ENCODE measurements around the gene PDZRN3. TPM values are rescaled to one million over a fixed set of nuclear protein-coding genes. Genes with fewer than 3 reads are reported as not detected.

The PDZRN3 gene
- total and polyA plus RNA-seq, 10 donors: 1.5 to 5.5 (median 2.8) TPM

DNA sequence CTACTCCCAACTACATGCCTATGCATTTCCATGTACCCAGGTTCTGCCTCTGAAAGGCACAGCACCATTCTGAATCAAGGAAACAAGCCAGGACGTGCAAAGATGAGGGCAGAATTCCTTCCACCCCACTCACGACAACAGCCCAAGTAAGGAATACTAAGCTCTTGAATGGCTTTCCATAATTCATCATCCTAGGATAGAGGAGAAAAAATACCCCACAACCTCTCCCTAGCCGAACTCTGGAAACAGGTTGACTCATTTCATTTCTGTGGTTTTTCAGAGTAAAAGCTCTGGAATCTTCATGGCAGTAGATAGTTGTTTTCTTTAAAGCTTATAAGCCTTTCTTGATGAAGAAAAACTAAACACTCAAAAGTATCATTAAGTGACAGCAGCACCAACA, 77.8 kb downstream of the PDZRN3 start:
- intact Hi-C loops (cut with DNase I; ENCODE audit: low total_unique reads): no loop called here
- WGBS, 5 donors: 68 to 79% (median 72%) methylated on average over 3 of the region's 3 CpGs
- Histone ChIP-seq H3K4me1 (no peaks in the 10 kb centered on the region), H3K27me3 (replicated peaks in 1 of 7) (no peaks in the 10 kb centered on the region), H3K27ac (peak overlapping the region in 1 of 8 donors; percentile 2), H3K36me3 (no peaks in the 10 kb centered on the region), H3K9me3 (no peaks in the 10 kb centered on the region), H3K4me3 (no peak overlapping the region)
- no peak for DNase-seq
- TF ChIP-seq POLR2AphosphoS5 (IDR thresholded peaks at IDR 0.05): no peak
- no peak for TF ChIP-seq POLR2A (IDR thresholded peaks at IDR 0.05)
- TF ChIP-seq, protein P1, sequence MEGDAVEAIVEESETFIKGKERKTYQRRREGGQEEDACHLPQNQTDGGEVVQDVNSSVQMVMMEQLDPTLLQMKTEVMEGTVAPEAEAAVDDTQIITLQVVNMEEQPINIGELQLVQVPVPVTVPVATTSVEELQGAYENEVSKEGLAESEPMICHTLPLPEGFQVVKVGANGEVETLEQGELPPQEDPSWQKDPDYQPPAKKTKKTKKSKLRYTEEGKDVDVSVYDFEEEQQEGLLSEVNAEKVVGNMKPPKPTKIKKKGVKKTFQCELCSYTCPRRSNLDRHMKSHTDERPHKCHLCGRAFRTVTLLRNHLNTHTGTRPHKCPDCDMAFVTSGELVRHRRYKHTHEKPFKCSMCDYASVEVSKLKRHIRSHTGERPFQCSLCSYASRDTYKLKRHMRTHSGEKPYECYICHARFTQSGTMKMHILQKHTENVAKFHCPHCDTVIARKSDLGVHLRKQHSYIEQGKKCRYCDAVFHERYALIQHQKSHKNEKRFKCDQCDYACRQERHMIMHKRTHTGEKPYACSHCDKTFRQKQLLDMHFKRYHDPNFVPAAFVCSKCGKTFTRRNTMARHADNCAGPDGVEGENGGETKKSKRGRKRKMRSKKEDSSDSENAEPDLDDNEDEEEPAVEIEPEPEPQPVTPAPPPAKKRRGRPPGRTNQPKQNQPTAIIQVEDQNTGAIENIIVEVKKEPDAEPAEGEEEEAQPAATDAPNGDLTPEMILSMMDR (IDR thresholded peaks at IDR 0.05 in 8 of 11, conservative IDR thresholded peaks at IDR 0.05 in 3 of 11): no peak

DNA sequence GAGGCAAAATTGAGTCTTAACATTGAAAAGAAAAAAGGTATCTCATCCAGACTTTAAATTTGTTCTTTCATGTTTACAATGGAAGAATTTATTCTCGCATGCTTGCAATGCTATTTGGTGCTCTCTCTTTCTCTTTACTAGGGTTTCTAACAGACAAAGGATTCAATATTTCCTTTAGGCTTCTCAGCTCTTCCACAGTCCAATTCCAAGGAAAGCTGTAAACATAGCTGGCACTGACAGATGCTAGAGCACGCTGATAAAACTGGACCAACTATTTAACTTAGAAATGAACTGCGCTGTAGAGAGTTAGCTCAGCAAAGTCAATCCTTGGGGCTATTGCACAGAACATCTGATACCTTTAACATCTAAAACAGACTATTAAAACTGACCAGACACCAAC, 81.3 kb downstream of the PDZRN3 start:
- Histone ChIP-seq H3K27me3 (replicated peaks in 1 of 7) (no peaks in the 10 kb centered on the region), H3K4me1 (no peaks in the 10 kb centered on the region), H3K27ac (no peak overlapping the region), H3K36me3 (no peaks in the 10 kb centered on the region), H3K4me3 (no peak overlapping the region), H3K9me3 (no peaks in the 10 kb centered on the region)
- no peak for DNase-seq
- intact Hi-C loops (cut with DNase I; ENCODE audit: low total_unique reads): no loop called here
- WGBS, 5 donors: 81 to 92% (median 87%) methylated on average over 3 of the region's 3 CpGs
- no peak for TF ChIP-seq POLR2A (IDR thresholded peaks at IDR 0.05)
- TF ChIP-seq, protein P1 (IDR thresholded peaks at IDR 0.05 in 8 of 11, conservative IDR thresholded peaks at IDR 0.05 in 3 of 11): no peak
- no peak for TF ChIP-seq POLR2AphosphoS5 (IDR thresholded peaks at IDR 0.05)

DNA sequence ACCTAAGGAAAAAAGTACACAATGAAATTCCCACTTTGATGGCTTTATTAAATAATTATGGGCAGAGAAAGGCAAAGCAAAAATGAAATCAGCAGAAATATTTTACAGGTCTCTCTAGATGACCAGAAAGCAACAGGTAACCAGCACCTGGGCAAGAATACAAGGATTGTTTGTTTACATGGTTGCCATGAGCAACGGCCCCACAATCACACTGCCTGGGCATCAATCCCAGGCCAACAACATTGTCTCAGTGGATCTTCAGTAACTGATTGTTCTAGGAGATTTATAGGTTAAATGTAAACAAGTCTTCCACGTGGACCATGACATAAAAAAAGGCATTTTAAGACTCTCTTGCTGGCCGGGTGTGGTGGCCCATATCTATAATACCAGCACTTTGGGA, 82.6 kb downstream of the PDZRN3 start:
- Histone ChIP-seq H3K4me1 (no peaks in the 10 kb centered on the region), H3K9me3 (no peaks in the 10 kb centered on the region), H3K27me3 (replicated peaks in 1 of 7) (no peaks in the 10 kb centered on the region), H3K4me3 (no peak overlapping the region), H3K36me3 (no peaks in the 10 kb centered on the region), H3K27ac (no peak overlapping the region)
- no peak for DNase-seq
- TF ChIP-seq POLR2AphosphoS5 (IDR thresholded peaks at IDR 0.05) (no peak), POLR2A (IDR thresholded peaks at IDR 0.05) (no peak)
- TF ChIP-seq, protein P1 (IDR thresholded peaks at IDR 0.05 in 8 of 11, conservative IDR thresholded peaks at IDR 0.05 in 3 of 11): no peak
- WGBS, 5 donors: 51 to 72% (median 62%) methylated on average over 3 of the region's 3 CpGs
- intact Hi-C loops (cut with DNase I; ENCODE audit: low total_unique reads): no loop called here

DNA sequence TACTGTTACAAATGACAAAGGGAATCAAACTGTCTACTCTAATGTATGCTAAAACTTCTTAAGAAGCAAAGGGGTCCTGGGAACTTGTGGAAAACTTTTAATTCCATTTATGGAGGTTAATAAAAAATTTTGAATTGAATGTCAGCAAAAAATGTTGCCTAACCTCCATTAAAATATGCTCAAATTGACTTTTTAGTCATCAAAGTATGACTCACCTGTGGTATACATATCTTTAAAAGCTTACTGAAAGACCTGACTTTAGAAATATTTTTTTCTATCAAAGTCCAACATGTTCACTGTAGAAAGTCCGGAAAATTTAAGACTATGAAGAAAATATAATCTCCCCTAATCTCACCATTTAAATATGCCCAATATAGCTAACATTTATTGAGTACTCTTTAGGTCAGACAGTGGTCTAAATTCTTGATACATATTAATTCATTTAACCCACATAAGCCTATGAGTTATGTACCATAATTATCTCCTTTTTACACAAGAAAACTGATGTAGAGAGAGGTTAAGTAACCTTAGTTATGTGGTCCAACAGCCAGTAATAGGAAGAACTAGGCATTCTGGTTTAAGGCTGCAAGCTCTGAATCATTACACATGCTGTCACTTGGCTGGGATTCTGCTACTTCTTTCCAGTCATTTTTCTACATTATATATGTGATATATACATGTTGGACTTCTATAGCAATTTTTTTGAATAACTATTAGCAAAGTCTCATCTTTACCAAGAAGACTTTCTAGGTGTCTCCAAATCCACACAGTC, 83.6 kb downstream of the PDZRN3 start:
- no peak overlapping the region for H3K4me3 ChIP-seq
- no peak overlapping the region for H3K27ac ChIP-seq
- H3K27me3 ChIP-seq (replicated peaks in 1 of 7): no peaks in the 10 kb centered on the region
- H3K36me3 ChIP-seq: no peaks in the 10 kb centered on the region
- DNase-seq: no peak
- no peaks in the 10 kb centered on the region for H3K4me1 ChIP-seq
- TF ChIP-seq POLR2A (IDR thresholded peaks at IDR 0.05): no peak
- TF ChIP-seq, protein P1 (IDR thresholded peaks at IDR 0.05 in 8 of 11, conservative IDR thresholded peaks at IDR 0.05 in 3 of 11): no peak
- TF ChIP-seq POLR2AphosphoS5 (IDR thresholded peaks at IDR 0.05): no peak
- no peaks in the 10 kb centered on the region for H3K9me3 ChIP-seq
- 76 to 92% (median 82%) methylated on average over 1 of the region's 1 CpG for WGBS, 5 donors
- intact Hi-C loops (cut with DNase I; ENCODE audit: low total_unique reads): no loop called here
